HG03469 (cell line): ENCODE measurements around the gene SCIN.
"Not testable (repeated sequence)": the region's sequence is repeated elsewhere in the genome, so short reads cannot be mapped to it uniquely, and the experiment has no call there.

Experiments used
- ATAC-seq: cut with Tn5 transposase; IDR thresholded peaks from one replicate; pipeline ENCODE4 v1.9.1; 2021; ENCODE audit warnings: mild to moderate bottlenecking, moderate library complexity, moderate number of reproducible peaks; ENCODE audit not compliant: unreplicated experiment

The SCIN gene

DNA sequence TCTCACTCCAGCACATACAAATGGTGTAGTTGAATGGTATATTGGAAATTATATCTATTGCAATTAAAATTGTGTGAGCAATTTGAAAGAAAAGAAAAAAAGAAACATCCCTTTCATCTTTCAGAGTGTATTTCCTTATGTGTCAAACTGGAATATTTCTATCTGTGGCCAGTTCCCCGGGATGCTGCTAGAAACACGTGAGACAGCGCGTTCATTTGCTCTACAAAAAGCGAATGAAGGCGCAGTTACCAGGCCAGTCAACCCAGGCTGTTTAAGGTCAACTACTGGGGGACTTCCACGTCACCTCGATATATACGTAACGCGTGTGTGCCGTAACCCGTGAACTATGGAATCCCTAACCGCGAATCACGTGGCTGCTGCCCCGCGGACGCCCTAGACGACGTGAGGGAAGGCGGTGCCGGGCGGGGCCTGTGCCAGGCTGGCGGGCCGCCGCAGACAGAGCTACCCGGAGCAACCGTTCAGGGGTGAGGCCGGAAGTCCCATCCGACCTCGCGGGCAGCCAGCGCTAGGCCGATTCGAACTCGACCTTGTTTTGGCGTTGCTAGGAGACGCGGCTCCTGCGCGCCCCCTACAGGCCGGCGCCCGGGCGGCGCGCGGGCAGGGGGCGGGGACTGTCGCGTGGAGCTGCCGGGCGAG lies 115.8 kb downstream of the SCIN start:
- ATAC-seq, result peak; percentile 78

DNA sequence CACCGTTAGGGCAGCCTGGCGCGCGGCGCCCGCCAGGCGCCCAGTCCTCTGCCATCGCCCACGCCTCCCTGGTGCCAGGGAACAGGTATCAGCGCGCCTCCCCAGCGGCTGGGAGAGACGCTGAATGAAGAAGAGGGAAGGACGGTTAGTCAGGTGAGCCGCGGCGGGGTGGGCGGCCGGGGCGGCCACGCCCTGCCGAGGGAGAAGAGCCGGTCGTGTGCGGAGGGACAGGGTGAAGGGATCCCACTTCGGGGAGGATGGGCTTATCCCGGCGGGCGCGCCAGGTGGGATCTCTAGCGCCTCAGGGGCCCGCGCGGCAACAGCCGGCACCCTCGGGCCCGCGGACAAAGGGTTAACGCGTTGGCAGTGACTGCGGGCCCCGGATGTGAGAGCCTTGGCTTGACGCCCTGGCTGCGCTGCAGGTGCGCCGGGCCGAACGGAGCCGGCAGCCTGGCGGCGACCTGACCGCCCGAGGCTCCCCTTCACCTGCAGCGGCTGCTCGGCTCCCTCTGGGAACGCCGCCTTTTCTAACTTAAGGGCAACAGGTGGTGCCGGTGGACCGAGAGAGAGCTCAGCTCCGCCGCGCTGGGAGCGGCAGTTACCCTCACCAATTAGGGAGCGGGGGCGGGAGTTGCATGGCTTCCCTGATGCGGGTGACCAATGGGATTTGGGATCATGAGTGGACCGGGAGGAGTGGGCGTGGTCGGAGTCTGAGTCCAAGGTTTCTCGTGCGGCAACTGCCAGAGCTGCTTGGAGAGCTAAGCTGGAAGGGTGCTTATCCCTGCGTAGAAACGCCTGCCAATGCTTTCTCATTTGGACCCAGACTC lies 116.6 kb downstream of the SCIN start, which contains the start of gene ARL4A:
ARL4A (plus strand) TSS at position 743 of the 827 bp plus-strand sequence. CDS start 622 bp downstream, outside the sequence.
- ATAC-seq, result peak; percentile 64

DNA sequence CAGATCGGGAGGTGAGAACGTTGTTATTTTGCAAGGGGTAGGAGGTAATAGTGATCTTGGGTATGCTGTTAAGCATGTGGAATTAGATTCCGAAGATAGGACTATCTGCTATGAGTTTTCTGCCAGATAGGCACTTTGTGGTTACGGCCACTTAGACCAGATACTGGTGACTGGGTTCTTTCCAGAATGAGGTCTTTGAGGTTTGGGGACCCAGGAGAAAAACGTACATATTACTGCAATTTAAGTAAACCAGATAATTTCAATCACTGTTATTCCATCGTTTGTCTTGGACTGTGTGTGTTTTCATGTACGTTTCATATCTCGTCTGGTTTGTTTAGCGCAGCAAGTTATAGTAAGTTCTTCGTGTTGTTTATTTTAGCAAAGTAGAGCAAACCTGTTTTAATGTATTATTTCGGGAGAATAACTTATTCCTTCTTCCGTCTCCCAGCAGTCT lies 117.2 kb downstream of the SCIN start:
- no peak for ATAC-seq

DNA sequence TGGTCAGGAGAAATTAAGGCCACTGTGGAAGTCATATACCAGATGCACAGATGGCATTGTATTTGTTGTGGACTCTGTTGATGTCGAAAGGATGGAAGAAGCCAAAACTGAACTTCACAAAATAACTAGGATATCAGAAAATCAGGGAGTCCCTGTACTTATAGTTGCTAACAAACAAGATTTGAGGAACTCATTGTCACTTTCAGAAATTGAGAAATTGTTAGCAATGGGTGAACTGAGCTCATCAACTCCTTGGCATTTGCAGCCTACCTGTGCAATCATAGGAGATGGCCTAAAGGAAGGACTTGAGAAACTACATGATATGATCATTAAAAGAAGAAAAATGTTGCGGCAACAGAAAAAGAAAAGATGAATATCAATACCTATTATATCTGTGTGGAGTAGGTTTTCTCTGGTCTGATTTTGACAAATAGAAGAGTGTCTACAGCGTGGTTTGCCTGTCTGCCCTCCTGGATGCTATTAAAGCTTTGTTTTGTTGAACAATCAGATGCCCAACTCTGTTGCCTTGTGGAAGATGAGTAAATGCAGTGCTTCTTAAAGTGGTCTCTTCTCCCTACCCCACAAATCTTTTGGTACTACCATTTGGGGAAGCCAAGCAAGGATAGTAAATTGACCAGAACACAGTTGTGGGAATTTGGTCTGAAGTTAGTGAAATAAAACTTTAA lies 118.1 kb downstream of the SCIN start:
- ATAC-seq, result not testable (repeated sequence)

DNA sequence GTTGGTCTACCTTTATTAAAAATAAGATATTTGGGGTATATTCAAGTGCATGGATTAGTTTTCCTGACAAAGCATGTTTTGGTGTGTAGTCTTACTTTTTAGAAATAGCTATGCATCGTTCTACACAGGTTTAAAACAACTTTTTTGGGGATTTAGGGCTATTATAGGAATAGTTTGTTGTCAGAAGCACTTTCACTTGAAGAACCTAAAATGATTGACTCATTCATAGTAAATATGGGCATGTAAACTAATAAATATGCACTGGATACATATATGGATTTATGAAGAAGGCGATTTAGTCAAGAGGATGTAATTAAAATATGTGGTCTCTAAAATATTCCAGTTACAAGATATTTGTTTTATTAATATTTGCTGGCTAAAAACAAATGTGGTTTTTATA lies 118.9 kb downstream of the SCIN start:
- no peak for ATAC-seq

DNA sequence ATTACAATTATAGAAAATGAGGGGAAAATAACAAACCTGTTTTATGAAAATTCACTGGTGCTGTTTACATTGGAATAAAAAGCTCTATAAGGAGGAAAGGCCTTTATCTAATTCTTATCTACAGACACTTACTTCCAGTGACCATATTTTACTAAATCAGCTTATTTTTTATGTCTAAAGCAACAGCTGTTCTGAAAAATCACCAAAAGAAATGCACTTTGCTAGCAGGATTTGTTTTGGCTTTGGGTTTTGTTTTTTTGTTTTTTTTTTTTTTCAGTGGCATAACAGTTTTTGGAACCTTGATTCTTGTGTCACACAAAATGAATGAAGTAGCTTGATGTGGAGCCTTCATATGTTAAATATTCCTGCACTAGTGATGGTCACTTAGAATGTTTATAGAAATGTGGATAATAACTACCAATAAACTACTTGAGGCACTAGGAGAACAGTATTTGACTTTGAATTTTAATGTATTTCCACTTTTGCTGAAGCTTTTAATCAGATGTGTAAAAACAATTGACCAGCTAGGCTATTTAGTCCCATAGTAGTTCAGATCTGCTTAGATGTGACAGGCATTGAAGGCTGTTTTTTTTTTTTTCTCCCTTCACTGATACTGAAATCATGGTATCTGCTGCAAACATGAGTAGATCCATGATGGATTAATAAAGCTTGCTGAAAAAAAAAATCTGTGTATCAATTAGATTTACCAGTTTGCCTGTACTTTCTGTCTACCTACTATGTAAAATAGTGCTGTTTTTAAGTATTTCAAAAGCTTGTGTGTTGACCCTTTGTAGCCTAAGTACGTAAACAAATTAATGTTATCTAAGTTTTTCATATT lies 119.7 kb downstream of the SCIN start:
- no peak for ATAC-seq

DNA sequence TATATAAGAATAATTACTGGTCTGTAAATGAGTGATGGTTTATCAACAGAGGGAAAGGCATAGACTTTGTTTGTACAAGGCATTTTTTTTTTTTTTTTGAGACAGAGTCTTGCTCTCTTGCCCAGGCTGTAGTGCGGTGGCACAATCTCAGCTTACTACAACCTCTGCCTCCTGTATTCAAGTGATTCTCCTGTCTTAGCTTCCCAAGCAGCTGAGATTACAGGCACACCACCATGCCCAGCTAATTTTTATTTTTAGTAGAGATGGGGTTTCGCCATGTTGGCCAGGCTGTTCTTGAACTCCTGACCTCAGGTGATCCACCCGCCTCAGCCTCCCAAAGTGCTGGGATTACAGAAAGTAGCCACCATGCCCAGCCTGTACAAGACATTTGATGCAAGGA lies 120.9 kb downstream of the SCIN start:
- not testable (repeated sequence) for ATAC-seq

DNA sequence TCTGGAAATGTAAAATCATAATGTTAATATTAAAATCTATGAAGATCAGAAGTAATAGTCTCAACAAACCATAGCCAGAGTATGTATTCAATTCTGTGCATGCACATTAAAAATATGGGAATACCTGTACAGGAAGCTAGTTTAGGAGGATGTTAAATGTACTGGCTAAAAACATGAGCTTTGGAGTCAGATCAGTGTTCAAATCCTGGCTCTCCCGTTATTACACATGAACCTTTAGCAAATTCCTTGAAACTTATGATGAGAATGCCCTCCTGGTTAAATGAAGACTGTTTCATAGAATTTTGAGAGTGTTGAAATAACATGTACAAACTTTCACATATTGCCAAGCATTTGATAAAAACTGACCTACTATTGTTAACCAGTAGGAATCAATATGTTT lies 121.5 kb downstream of the SCIN start:
- ATAC-seq, result no peak

DNA sequence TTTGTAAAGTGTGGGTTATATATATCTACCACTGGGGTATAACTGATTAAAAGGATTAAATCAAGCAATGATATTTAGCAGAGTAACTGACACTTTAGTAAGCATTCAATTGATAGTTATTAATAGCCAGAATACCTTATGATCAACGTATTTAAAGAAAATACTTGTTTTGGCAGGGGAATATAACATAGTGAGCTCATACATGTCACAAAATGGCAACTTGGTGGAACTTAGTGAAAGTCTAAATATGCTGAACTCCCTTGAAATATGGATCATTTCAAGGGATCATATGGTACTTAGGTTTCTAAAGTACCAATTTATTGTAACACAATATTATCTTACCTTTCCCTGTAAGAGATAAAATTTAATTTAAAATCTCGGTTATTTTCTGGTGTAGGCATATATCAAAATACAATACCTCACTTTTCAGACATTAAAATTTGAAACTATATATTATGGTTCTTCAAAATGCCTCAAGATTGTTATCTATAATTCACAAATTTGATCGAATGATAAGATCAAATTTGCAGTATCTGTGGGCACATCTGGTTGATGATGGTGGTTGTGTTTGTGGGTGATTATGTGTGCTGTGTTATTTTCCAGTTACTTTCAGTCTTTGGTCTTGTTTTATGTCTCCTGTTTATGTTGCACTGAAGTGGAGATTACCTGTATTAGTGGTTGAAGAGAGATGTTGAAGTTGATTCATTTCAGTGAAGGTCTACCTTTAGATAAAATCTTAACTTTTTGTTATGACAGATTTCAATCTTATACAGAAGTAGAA lies 122.1 kb downstream of the SCIN start:
- ATAC-seq, result no peak

DNA sequence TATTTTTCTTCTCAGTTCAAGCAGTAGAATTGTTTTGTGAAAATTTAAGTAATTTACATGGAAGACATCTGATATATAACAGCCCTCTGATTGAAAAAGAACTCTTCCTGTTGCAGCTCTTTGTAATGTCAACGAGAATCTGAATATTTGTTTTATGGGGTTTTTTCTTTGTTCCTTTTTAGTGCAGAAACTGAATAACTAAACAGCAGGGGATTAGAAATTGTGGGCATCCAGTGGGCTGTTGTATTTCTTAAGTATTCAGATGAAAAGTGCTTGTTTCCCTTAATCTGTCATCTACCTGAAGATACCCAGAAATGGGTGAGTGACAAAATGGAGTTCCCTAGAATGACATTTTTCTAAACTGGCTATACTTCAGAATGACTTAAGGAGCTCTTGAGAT lies 124.3 kb downstream of the SCIN start:
- no peak for ATAC-seq

DNA sequence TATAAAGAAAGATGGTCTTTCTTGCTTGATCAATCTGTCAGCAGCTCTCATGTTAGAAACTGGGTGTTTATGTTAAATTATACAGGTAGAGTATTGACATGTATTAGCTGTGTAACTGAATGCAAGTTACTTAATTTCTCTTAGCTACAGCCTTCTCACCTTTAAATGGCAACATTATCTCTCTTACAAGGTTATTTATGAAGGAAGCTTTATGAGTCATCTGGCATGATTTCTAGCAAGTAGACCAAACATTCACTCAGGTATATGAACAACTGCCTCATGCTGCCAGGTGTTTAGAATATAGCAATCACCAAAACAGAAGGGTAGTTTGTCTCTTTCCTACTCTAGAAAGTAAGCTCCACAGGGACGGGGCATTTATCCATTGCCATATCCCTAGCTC lies 125.4 kb downstream of the SCIN start:
- no peak for ATAC-seq

DNA sequence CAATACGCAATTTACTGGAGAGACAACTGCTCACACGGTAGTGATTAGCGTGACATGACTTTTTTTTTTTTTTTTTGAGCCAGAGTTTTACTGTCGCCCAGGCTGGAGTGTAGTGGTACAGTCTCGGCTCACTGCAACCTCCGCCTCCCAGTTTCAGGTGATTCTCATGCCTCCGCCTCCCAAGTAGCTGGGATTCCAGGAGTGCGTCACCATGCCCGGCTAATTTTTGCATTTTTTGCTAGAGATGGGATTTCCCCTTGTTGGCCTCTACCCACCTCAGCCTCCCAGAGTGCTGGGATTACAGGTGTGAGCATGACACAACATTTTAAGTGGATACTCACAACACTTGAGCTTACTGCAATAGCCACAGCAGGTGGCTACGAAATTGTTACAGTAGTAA lies 128.8 kb downstream of the SCIN start:
- no peak for ATAC-seq

DNA sequence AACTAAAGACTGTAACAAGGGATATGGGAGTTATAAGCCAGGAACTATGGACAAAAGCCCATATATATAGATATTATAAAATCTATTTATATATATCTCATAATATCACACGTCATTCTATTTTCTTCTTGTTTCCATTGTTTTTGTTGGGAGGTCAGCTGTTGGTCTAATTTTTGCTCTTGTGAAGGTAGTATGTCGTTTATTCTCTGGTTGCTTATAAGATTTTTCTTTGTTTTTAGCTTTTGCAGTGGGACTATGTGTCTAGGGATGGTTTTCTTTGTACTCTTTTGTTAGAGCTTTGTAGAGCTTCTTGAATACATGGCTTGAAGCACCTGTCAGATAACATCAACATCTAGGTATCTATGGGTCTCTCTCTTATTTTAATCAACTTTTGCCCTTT lies 130.9 kb downstream of the SCIN start:
- ATAC-seq, result no peak

DNA sequence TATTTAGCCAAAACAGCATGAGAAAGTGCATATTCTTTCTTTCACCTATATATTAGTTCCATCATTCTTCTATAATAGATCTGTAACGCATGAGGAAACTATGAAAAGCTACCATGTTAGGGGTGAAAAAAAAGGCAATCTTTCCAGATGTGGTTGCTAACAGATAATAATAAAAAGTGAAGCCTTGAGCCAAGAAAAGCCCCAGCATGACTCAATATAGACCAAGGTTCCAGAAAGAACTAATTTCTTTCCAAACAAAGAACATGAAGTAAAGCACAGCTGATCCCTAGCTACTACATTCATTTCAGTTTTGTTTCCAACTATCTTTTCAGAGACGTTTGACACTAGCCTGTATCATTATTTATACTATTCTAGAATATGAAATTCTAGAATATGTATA lies 133.4 kb downstream of the SCIN start:
- no peak for ATAC-seq

DNA sequence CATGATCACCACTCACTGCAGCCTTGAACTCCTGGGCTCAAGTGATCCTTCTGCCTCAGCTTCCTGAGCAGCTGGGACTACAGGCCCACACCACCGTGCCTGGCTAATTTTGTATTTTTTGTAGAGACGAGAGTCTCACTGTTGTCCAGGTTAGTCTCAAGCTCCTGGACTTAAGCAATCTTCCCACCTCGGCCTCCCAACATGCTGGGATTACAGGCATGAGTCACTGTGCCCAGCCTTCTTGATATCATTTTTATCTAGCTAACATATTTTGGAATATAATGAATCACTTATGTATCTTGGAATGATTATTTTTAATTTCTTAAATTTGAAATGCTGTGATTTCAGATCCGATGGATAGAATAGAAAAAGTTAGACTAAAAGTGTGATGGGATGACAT lies 135.4 kb downstream of the SCIN start:
- no peak for ATAC-seq

DNA sequence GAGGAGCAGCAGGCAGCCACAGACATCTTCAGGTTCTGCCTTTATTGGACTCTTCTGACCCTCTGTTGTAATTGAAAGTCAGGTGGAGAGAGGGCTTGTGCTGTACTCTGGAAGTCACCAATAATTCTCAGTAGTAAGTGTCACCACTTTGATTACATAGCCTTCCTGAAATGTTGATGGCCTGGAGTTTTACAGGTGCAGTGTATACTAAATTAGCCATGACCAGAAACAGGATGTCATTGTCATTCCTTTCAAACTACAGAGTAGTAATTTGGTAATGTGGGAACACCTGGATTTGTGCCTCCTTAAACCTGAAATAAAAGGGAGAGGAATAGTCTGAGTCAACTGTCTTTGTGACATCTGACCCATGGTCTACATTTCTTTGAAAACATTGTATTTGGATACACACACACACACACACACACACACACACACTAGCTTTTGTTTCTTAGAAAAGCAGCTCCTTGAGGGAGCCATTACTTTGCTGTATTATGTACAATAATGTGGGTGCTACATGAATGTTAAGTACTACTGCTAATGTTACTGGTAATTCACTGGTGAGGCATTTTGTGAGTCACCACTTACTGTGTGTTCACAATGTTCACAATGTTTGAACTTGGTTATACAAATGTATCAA lies 136.5 kb downstream of the SCIN start:
- no peak for ATAC-seq

DNA sequence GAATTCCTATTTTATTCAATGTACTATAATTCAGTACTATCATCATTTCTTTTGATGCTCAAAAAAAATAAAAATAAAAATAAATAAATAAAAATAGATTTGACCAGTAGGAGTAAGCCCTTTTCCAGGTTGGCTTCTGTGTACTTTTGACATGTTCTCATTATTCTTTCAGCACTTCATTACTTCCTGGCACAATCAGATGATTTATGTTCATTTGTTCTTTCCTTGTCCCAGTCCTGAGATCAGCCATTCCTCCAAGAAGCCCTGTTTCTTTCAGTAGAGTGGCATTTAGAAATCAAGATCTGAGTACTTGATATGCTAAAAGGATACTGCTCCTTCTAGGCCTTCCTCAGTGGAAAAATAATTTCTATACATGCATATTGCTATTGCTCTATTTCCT lies 137.8 kb downstream of the SCIN start:
- ATAC-seq, result no peak
